Right lobe of liver (tissue), 6 donors: Measurements from ENCODE around the gene PCDHB12. TPM values are rescaled to one million over a fixed set of nuclear protein-coding genes. Genes with fewer than 3 reads are reported as not detected.

Experiments used
- ATAC-seq, 4 donors: fragments of 200-7000 bp; cut with Tn5 transposase; one replicate each; pipeline ENCODE4 v1.9.1; 2020; ENCODE audit warnings: mild to moderate bottlenecking in 4 of 4, moderate library complexity in 4 of 4
- DNase-seq, 3 donors: peaks; one replicate each; pipeline ENCODE4 v3.0.0-alpha.2; 2020
- H3K27ac ChIP-seq, 3 donors: fragments of 200-600 bp; one replicate each; pipeline ENCODE4 v1.8.0; 2022
- H3K27me3 ChIP-seq, 2 donors: fragments of 200-600 bp; one replicate each; pipeline ENCODE4 v1.8.0; 2022
- H3K36me3 ChIP-seq, 4 donors: fragments of 200-600 bp; sonication (generic) in 1 of 4; one replicate each; pipeline versions ENCODE4 v1.5.1 to v1.8.0; 2017 to 2022; ENCODE audit warnings: control low read depth in 1 of 4
- H3K4me1 ChIP-seq, 4 donors: fragments of 200-600 bp; sonication (generic) in 1 of 4; one replicate each; pipeline versions ENCODE4 v1.5.1 to v1.8.0; 2017 to 2022; ENCODE audit warnings: control low read depth in 1 of 4
- H3K4me3 ChIP-seq, 3 donors: fragments of 200-600 bp; one replicate each; pipeline ENCODE4 v1.8.0; 2022
- H3K9me3 ChIP-seq, 4 donors: fragments of 200-600 bp; sonication (generic) in 1 of 4; one replicate each; pipeline versions ENCODE4 v1.5.1 to v1.8.0; 2017 to 2022; ENCODE audit warnings: control low read depth in 1 of 4
- POLR2A ChIP-seq: fragments of 450-650 bp; IDR thresholded peaks from one replicate; pipeline ENCODE4 v1.6.1; 2017; ENCODE audit warnings: antibody characterized with exemption, mild to moderate bottlenecking
- WGBS: methylation state at CpG from one replicate; pipeline ENCODE4 v1.1.6; 2018; ENCODE audit warnings: low coverage, low lambda C conversion rate; ENCODE audit not compliant: insufficient coverage; ENCODE audit errors: missing lambda C conversion rate; 5-methylcytosine and 5-hydroxymethylcytosine counted together
- intact Hi-C, 2 donors: fragments of 100-400 bp; cut with DNase I; formaldehyde crosslinking; loops; one replicate each; pipeline versions ENCODE4 v1.11.2 to v1.14.1; 2022
- total RNA-seq, 6 experiments: library from RNA; depleted of rRNA in 2 of 6; stranded (reverse); fragments of >200 nt in 2 of 6; fragmentation: NEBNext Ultra II Directional in 3 of 6; extraction: Animal tissue kit (Norgen Biotek cat#: 25700) in 3 of 6; gene quantifications; one replicate each; pipeline versions ENCODE4 v1.1.0 to v1.2.4, GENCODE V29; 2016 to 2023
- TF ChIP-seq, protein P1 (sequence below), 4 donors: fragments of 200-600 bp in 3 of 4; fragments of 450-650 bp in 1 of 4; IDR thresholded peaks; one replicate each; pipeline versions ENCODE4 v1.5.1 to v1.8.0; 2016 to 2022; ENCODE audit warnings: antibody characterized with exemption in 4 of 4, mild to moderate bottlenecking in 2 of 4
- donor health status: DM: no; HTN: yes; CAD: no.
- donor health status: DM: no; HTN: no; CAD: no.
- donor health status: DM: no; HTN: no; CAD: no.
- donor health status: DM: no; HTN: yes; CAD: no.
- donor health status: DM: no; HTN: yes; CAD: no.

Gene PCDHB12
- total RNA-seq, 6 experiments from 2014 or later = 0.27 to 1.1 (median 0.33) TPM; not detected in 1

DNA sequence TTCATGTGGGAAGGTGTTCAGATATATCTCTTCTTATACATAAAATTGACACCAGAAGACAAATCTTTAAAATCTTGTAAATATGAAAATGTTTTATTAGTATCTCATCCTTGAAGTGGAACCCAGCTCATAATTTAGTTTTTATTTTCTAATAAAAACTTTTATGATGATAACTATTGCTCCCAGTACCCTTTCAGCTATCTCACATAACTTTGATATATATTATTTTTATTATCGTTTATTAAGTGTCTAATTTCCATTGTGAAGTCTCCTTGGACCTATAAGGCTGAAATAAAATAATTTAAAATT lies 52.7 kb downstream of the PCDHB12 start:
- H3K27ac ChIP-seq = no peak overlapping the region
- intact Hi-C loops = no loop called here
- H3K9me3 ChIP-seq = peaks cover 3 to 84% (median 51%) of the 10 kb centered on the region in 4 donors
- no peak for ATAC-seq
- H3K4me1 ChIP-seq = no peaks in the 10 kb centered on the region
- no peak overlapping the region for H3K4me3 ChIP-seq
- H3K27me3 ChIP-seq = no peaks in the 10 kb centered on the region
- H3K36me3 ChIP-seq = no peaks in the 10 kb centered on the region
- WGBS = 63% methylated on average over 1 of the region's 1 CpG
- DNase-seq = no peak
- TF ChIP-seq, protein P1, sequence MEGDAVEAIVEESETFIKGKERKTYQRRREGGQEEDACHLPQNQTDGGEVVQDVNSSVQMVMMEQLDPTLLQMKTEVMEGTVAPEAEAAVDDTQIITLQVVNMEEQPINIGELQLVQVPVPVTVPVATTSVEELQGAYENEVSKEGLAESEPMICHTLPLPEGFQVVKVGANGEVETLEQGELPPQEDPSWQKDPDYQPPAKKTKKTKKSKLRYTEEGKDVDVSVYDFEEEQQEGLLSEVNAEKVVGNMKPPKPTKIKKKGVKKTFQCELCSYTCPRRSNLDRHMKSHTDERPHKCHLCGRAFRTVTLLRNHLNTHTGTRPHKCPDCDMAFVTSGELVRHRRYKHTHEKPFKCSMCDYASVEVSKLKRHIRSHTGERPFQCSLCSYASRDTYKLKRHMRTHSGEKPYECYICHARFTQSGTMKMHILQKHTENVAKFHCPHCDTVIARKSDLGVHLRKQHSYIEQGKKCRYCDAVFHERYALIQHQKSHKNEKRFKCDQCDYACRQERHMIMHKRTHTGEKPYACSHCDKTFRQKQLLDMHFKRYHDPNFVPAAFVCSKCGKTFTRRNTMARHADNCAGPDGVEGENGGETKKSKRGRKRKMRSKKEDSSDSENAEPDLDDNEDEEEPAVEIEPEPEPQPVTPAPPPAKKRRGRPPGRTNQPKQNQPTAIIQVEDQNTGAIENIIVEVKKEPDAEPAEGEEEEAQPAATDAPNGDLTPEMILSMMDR (IDR thresholded peaks at IDR 0.05) = no peak
- TF ChIP-seq POLR2A = no peak

Other genes starting within 250 kb of the PCDHB12 start
- 1 to 10 TPM in 3 of 6 experiments, under 1 TPM in 3; 0.68 to 2.2 (median 1.3) TPM for gene PCDHAC2, start 242.2 kb upstream of the PCDHB12 start, total RNA-seq
- gene PCDHB1, start 157.3 kb upstream of the PCDHB12 start, total RNA-seq = not detected
- under 1 TPM in 3 of 6 experiments, not detected in 3; 0.11 to 0.19 (median 0.14) TPM for gene PCDHB2, start 114.1 kb upstream of the PCDHB12 start, total RNA-seq
- gene PCDHB3, start 108.2 kb upstream of the PCDHB12 start, total RNA-seq = under 1 TPM in 3 of 6 experiments, not detected in 3; 0.07 to 0.31 (median 0.30) TPM
- gene PCDHB4, start 86.9 kb upstream of the PCDHB12 start, total RNA-seq = under 1 TPM; 0.10 to 0.35 (median 0.20) TPM
- 1 to 10 TPM in 1 of 6 experiments, under 1 TPM in 5; 0.18 to 1.2 (median 0.45) TPM for gene PCDHB5, start 73.5 kb upstream of the PCDHB12 start, total RNA-seq
- gene PCDHB6, start 58.7 kb upstream of the PCDHB12 start, total RNA-seq = under 1 TPM in 4 of 6 experiments, not detected in 2; 0.06 to 0.16 (median 0.12) TPM
- gene PCDHB7, start 36.1 kb upstream of the PCDHB12 start, total RNA-seq = under 1 TPM; 0.07 to 0.31 (median 0.13) TPM
- under 1 TPM in 4 of 6 experiments, not detected in 2; 0.12 to 0.49 (median 0.19) TPM for gene PCDHB8, start 30.9 kb upstream of the PCDHB12 start, total RNA-seq
- gene PCDHB16, start 26.3 kb upstream of the PCDHB12 start, total RNA-seq = under 1 TPM; 0.17 to 0.51 (median 0.34) TPM
- gene PCDHB9, start 21.6 kb upstream of the PCDHB12 start, total RNA-seq = under 1 TPM in 5 of 6 experiments, not detected in 1; 0.07 to 0.51 (median 0.21) TPM
- gene PCDHB10, start 16.4 kb upstream of the PCDHB12 start, total RNA-seq = under 1 TPM in 5 of 6 experiments, not detected in 1; 0.09 to 0.23 (median 0.12) TPM
- under 1 TPM in 5 of 6 experiments, not detected in 1; 0.06 to 0.44 (median 0.19) TPM for gene PCDHB11, start 9.1 kb upstream of the PCDHB12 start, total RNA-seq
- under 1 TPM; 0.25 to 1.00 (median 0.49) TPM for gene PCDHB13, start 5.2 kb downstream of the PCDHB12 start, total RNA-seq
- gene PCDHB14, start 14.6 kb downstream of the PCDHB12 start, total RNA-seq = 1 to 10 TPM in 1 of 6 experiments, under 1 TPM in 5; 0.44 to 1.0 (median 0.86) TPM
- under 1 TPM; 0.37 to 0.83 (median 0.63) TPM for gene PCDHB15, start 36.7 kb downstream of the PCDHB12 start, total RNA-seq
- under 1 TPM in 1 of 6 experiments, not detected in 5; 0.31 TPM for gene SLC25A2, start 95.3 kb downstream of the PCDHB12 start, total RNA-seq
- gene TAF7, start 112.1 kb downstream of the PCDHB12 start, total RNA-seq = 10 to 100 TPM; 17.7 to 37.9 (median 22.3) TPM
- gene PCDHGA1, start 121.8 kb downstream of the PCDHB12 start, total RNA-seq = under 1 TPM in 5 of 6 experiments, not detected in 1; 0.04 to 0.18 (median 0.12) TPM
- gene PCDHGA2, start 130.0 kb downstream of the PCDHB12 start, total RNA-seq = under 1 TPM; 0.49 to 0.88 (median 0.57) TPM
- 1 to 10 TPM in 2 of 6 experiments, under 1 TPM in 4; 0.51 to 1.8 (median 0.76) TPM for gene PCDHGA3, start 135.1 kb downstream of the PCDHB12 start, total RNA-seq
- 1 to 10 TPM in 1 of 6 experiments, under 1 TPM in 5; 0.37 to 1.2 (median 0.52) TPM for gene PCDHGB1, start 141.4 kb downstream of the PCDHB12 start, total RNA-seq
- 1 to 10 TPM in 2 of 6 experiments, under 1 TPM in 4; 0.39 to 1.8 (median 0.73) TPM for gene PCDHGA4, start 146.3 kb downstream of the PCDHB12 start, total RNA-seq
- 1 to 10 TPM in 5 of 6 experiments, under 1 TPM in 1; 0.51 to 2.8 (median 1.4) TPM for gene PCDHGB2, start 151.3 kb downstream of the PCDHB12 start, total RNA-seq
- gene PCDHGA5, start 155.4 kb downstream of the PCDHB12 start, total RNA-seq = 1 to 10 TPM in 1 of 6 experiments, under 1 TPM in 5; 0.32 to 1.2 (median 0.57) TPM
- 1 to 10 TPM in 3 of 6 experiments, under 1 TPM in 3; 0.56 to 1.8 (median 1.2) TPM for gene PCDHGB3, start 161.5 kb downstream of the PCDHB12 start, total RNA-seq
- gene PCDHGA6, start 165.2 kb downstream of the PCDHB12 start, total RNA-seq = 1 to 10 TPM in 3 of 6 experiments, under 1 TPM in 3; 0.56 to 1.3 (median 0.89) TPM
- gene PCDHGA7, start 174.0 kb downstream of the PCDHB12 start, total RNA-seq = under 1 TPM; 0.37 to 0.99 (median 0.76) TPM
- 1 to 10 TPM; 1.6 to 5.5 (median 2.4) TPM for gene PCDHGB4, start 179.0 kb downstream of the PCDHB12 start, total RNA-seq
- gene PCDHGA8, start 183.9 kb downstream of the PCDHB12 start, total RNA-seq = under 1 TPM; 0.27 to 0.88 (median 0.50) TPM
- gene PCDHGB5, start 189.2 kb downstream of the PCDHB12 start, total RNA-seq = 1 to 10 TPM; 3.0 to 6.8 (median 4.0) TPM
- 1 to 10 TPM; 1.0 to 2.5 (median 1.3) TPM for gene PCDHGA9, start 194.1 kb downstream of the PCDHB12 start, total RNA-seq
- 1 to 10 TPM; 1.9 to 5.0 (median 2.9) TPM for gene PCDHGB6, start 199.3 kb downstream of the PCDHB12 start, total RNA-seq
- 1 to 10 TPM; 1.5 to 4.6 (median 2.8) TPM for gene PCDHGA10, start 204.3 kb downstream of the PCDHB12 start, total RNA-seq
- 1 to 10 TPM; 1.2 to 3.7 (median 2.7) TPM for gene PCDHGB7, start 209.0 kb downstream of the PCDHB12 start, total RNA-seq
- gene PCDHGA11, start 212.3 kb downstream of the PCDHB12 start, total RNA-seq = 1 to 10 TPM in 3 of 6 experiments, under 1 TPM in 3; 0.81 to 1.7 (median 1.1) TPM
- 1 to 10 TPM in 4 of 6 experiments, under 1 TPM in 2; 0.73 to 1.6 (median 1.3) TPM for gene PCDHGA12, start 221.8 kb downstream of the PCDHB12 start, total RNA-seq